ENCODE results near the gene PACS2.

Gene PACS2

GRCh38 chr14:105411017-105411941 is 96.7 kb downstream of the PACS2 start:
- DNase-seq (ENCODE audit: low read depth in 2 of 2), result peak in 1 of 2 donors; percentile 29

- DNase-seq (ENCODE audit: low read depth in 2 of 2), result no peak
These were observed 97.6 kb downstream of the PACS2 start for GRCh38 chr14:105411985-105412770.

- DNase-seq (ENCODE audit: low read depth in 2 of 2), result no peak
These were observed 98.4 kb downstream of the PACS2 start for GRCh38 chr14:105412771-105413543.

GRCh38 chr14:105413544-105413886 is 99.0 kb downstream of the PACS2 start:
- DNase-seq (ENCODE audit: low read depth in 2 of 2), result no peak

GRCh38 chr14:105414456-105415371 is 100.2 kb downstream of the PACS2 start:
- peak; percentile 63 to 66 for DNase-seq (ENCODE audit: low read depth in 2 of 2)

GRCh38 chr14:105415481-105416428 is 101.2 kb downstream of the PACS2 start:
- no peak for DNase-seq (ENCODE audit: low read depth in 2 of 2)

- DNase-seq (ENCODE audit: low read depth in 2 of 2), result no peak
These were observed 102.1 kb downstream of the PACS2 start for GRCh38 chr14:105416671-105417070.

GRCh38 chr14:105417690-105418121 is 103.2 kb downstream of the PACS2 start:
- DNase-seq (ENCODE audit: low read depth in 2 of 2), result no peak

GRCh38 chr14:105418269-105419194 is 104.0 kb downstream of the PACS2 start:
- DNase-seq (ENCODE audit: low read depth in 2 of 2), result no peak

GRCh38 chr14:105419195-105420091 is 104.9 kb downstream of the PACS2 start, which contains the start of gene MTA1:
TSS of gene MTA1 (plus strand) at chr14:105419827. CDS start at chr14:105420036, 209 bp downstream.
- DNase-seq (ENCODE audit: low read depth in 2 of 2), result peak in 1 of 2 donors; percentile 43

- no peak for DNase-seq (ENCODE audit: low read depth in 2 of 2)
These were observed 105.8 kb downstream of the PACS2 start for GRCh38 chr14:105420101-105420973.

- no peak for DNase-seq (ENCODE audit: low read depth in 2 of 2)
These were observed 106.6 kb downstream of the PACS2 start for GRCh38 chr14:105420974-105421674.

- no peak for DNase-seq (ENCODE audit: low read depth in 2 of 2)
These were observed 107.4 kb downstream of the PACS2 start for GRCh38 chr14:105421723-105422615.

- DNase-seq (ENCODE audit: low read depth in 2 of 2), result no peak
These were observed 108.3 kb downstream of the PACS2 start for GRCh38 chr14:105422695-105423487.
